Urinary bladder (tissue), 4 donors: ENCODE data around the gene ANXA11. TPM values are rescaled to one million over a fixed set of nuclear protein-coding genes. Genes with fewer than 3 reads are reported as not detected.
"Not testable (repeated sequence)": the region's sequence is repeated elsewhere in the genome, so short reads cannot be mapped to it uniquely, and the experiment has no call there.

ENCODE experiments used
- DNase-seq: peaks from one replicate; pipeline ENCODE4 v3.0.0-alpha.2; 2015; ENCODE audit errors: extremely low spot score
- H3K27ac ChIP-seq: one replicate; pipeline ENCODE4 v1.5.1; 2013; ENCODE audit warnings: low read depth, mild to moderate bottlenecking, moderate library complexity
- H3K36me3 ChIP-seq: one replicate; pipeline ENCODE4 v1.6.1; 2013; ENCODE audit warnings: mild to moderate bottlenecking, moderate library complexity; ENCODE audit not compliant: insufficient read depth
- H3K4me1 ChIP-seq: one replicate; pipeline ENCODE4 v1.6.1; 2013; ENCODE audit warnings: mild to moderate bottlenecking, moderate library complexity; ENCODE audit not compliant: insufficient read depth
- H3K4me3 ChIP-seq: one replicate; pipeline ENCODE4 v1.5.1; 2013; ENCODE audit warnings: low read depth, low read length
- WGBS: extraction: QIAGEN DNeasy Blood & Tissue Kit; methylation state at CpG from one replicate; pipeline ENCODE4 v1.1.7; 2013; 5-methylcytosine and 5-hydroxymethylcytosine counted together
- polyA plus RNA-seq: library from polyadenylated mRNA; stranded (reverse); fragments of 200-250 nt; gene quantifications from one replicate; pipeline ENCODE4 v1.2.3, GENCODE V29; 2013
- total RNA-seq: library from RNA; depleted of rRNA; stranded (reverse); fragments of >200 nt; gene quantifications from one replicate; pipeline ENCODE4 v1.2.3, GENCODE V29; 2014
- donor health status: healthy with polysubstance abuse.
- donor health status: healthy.

Gene ANXA11
- total and polyA plus RNA-seq, 2 donors, result 41.8 to 114 TPM

DNA sequence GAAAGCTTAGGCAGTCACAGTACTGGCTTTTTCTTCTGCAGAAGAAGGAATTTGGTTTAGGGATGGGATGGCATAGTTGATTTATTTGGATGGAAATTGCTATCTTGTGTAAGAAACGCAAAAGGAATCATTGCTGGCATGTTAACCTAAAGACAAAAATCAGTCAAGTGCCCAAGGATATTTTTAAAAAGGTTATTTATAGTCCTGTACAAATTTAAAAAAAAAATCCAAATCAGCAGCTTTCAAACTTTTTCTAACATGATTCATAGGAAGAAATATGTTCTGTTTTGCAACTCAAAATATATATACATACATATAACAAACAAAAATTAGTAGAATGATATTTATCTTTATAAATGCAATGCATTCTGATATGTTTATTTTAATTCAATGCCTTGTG, 28.5 kb upstream of the ANXA11 start:
- not testable (repeated sequence) for H3K27ac ChIP-seq, H3K36me3 ChIP-seq, H3K4me3 ChIP-seq, H3K4me1 ChIP-seq, DNase-seq
- WGBS, result 69% methylated on average over 1 of the region's 1 CpG

- WGBS, result 89% methylated on average over 4 of the region's 4 CpGs
- not testable (repeated sequence) for DNase-seq, H3K36me3 ChIP-seq, H3K4me3 ChIP-seq, H3K27ac ChIP-seq, H3K4me1 ChIP-seq
Measured at GRCh38 chr10:80226723-80227122, 21.4 kb upstream of the ANXA11 start.

DNA sequence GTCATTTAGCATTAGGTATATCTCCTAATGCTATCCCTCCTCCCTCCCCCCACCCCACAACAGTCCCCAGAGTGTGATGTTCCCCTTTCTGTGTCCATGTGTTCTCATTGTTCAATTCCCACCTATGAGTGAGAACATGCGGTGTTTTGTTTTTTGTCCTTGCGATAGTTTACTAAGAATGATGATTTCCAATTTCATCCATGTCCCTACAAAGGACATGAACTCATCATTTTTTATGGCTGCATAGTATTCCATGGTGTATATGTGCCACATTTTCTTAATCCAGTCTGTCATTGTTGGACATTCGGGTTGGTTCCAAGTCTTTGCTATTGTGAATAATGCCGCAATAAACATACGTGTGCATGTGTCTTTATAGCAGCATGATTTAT, 17.7 kb upstream of the ANXA11 start:
- not testable (repeated sequence) for DNase-seq, H3K4me3 ChIP-seq, H3K4me1 ChIP-seq, H3K36me3 ChIP-seq, H3K27ac ChIP-seq
- 64% methylated on average over 2 of the region's 5 CpGs for WGBS

DNA sequence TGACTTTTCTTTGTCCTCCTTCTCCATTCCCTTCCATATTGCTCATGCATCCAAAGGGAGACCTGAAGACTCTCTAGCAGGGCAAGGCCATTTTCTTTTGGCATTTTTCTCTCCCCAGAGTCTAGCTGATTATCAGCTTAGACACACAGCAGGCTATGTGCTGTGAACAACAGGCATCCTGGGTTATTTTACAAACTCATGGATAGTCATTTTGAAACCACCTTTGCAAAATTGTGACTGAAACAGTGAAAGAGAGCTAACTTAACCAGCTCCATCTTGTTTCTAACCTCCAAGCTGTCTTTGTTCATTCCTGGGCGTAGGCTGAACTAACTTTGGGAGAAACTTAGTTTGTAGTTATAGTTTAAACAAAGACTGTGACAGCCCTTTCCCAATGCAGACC, 13.5 kb upstream of the ANXA11 start:
- not testable (repeated sequence) for H3K36me3 ChIP-seq, H3K27ac ChIP-seq, DNase-seq, H3K4me3 ChIP-seq, H3K4me1 ChIP-seq
- WGBS, result 85% methylated on average over 1 of the region's 1 CpG

DNA sequence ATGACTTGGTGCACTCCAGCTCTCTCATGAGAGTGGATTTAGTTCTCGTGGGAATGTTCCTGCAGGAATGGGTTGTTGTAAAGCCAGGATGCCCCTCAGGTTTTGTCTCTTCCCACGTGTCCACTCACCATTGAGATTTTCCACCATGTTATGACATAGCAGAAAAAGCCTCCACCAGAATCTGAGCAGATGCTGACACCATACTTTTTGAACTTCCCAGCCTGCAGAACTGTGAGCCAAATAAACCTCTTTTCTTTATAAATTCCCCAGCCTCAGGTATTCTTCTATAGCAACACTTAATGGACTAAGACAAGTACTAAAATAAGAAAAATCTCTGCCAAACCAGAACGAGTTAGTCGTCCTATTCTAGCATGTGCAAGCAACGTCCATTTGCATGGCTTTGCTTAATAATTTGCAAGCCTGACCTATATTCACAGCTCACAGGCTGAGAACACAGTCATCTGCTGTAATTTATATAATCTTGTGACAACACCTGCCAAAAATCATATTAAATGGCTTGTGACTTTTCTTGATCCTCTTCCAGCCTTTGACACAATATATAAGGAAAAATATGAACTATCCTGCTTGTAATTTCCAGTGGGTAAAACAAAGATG, 9.1 kb upstream of the ANXA11 start:
- DNase-seq, H3K27ac ChIP-seq, H3K4me1 ChIP-seq, H3K4me3 ChIP-seq, H3K36me3 ChIP-seq: not testable (repeated sequence)
- 88% methylated on average over 5 of the region's 5 CpGs for WGBS

DNA sequence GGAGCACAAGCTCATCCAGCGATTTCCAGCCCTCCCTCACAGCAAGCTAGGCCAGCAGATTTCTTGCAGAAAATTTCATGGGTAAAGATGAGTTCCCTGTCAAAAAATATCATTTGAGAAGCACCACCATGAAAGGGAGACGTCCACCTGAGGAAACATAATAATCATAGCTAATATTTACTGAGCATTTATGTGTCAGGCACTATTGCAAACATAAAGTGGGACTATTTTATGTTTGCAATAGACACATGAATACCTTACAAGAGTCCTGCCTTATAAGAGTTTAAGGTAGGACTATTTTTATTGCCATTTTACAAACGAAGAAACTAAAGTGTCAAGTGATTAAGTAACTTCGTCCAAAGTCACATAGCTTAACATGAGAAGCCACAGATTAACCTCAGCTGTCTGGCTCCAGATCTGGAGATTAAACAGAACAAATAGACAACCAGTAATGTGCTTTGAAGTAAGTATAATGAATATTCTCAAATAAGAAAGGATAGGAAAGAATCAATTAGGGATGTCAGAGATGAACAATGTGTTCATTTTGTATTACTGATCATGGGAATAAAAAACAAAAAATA, 7.3 kb upstream of the ANXA11 start:
- not testable (repeated sequence) for DNase-seq, H3K27ac ChIP-seq, H3K4me3 ChIP-seq, H3K36me3 ChIP-seq, H3K4me1 ChIP-seq
- 71% methylated on average over 4 of the region's 4 CpGs for WGBS

- Histone ChIP-seq H3K27ac (no peak overlapping the region), H3K4me3 (no peak overlapping the region), H3K4me1 (no peaks in the 10 kb centered on the region), H3K36me3 (no peaks in the 10 kb centered on the region)
- 85% methylated on average over 6 of the region's 6 CpGs for WGBS
- no peak for DNase-seq
Measured at GRCh38 chr10:80211786-80212185, 6.4 kb upstream of the ANXA11 start.

- no peak overlapping the region for H3K4me3 ChIP-seq
- H3K4me1 ChIP-seq, result no peaks in the 10 kb centered on the region
- WGBS, result 86% methylated on average over 4 of the region's 4 CpGs
- no peak overlapping the region for H3K27ac ChIP-seq
- no peak for DNase-seq
- H3K36me3 ChIP-seq, result no peaks in the 10 kb centered on the region
Measured at GRCh38 chr10:80210259-80210658, 4.9 kb upstream of the ANXA11 start.

DNA sequence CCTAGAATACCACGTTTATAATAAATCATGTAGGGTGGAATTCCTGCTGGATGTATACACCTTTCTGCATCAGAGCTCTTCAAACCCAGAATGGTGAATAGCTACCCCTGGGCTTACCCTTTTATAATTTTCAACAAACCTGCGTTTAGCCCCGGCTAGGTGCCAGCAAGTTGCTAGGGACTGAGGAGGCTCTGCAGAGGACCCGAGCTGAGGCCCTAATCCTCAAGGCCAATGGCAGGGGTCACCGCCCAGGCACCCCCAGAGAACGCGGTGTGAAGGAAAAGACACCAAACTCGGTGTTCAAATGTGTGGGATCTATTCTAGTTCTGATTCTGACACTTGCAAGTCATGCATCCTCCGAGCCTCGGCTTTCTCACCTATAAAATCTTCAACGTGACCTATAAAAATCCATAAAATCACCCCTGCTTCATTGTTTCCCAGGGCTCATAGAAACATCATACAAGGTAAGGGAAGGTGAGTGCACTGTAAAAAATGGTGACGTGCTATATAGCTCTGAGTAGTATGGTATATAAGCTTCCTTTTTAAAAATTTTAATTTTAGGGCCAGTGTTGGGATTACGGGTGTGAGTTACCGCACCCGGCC, 2.5 kb upstream of the ANXA11 start:
- Histone ChIP-seq H3K4me3 (peak overlapping the region; percentile 44), H3K27ac (peak overlapping the region; percentile 98), H3K4me1 (no peaks in the 10 kb centered on the region), H3K36me3 (no peaks in the 10 kb centered on the region)
- no peak for DNase-seq
- 57% methylated on average over 15 of the region's 15 CpGs for WGBS

- no peaks in the 10 kb centered on the region for H3K4me1 ChIP-seq
Measured at GRCh38 chr10:80206277-80206655, 929 bp upstream of the ANXA11 start.

DNA sequence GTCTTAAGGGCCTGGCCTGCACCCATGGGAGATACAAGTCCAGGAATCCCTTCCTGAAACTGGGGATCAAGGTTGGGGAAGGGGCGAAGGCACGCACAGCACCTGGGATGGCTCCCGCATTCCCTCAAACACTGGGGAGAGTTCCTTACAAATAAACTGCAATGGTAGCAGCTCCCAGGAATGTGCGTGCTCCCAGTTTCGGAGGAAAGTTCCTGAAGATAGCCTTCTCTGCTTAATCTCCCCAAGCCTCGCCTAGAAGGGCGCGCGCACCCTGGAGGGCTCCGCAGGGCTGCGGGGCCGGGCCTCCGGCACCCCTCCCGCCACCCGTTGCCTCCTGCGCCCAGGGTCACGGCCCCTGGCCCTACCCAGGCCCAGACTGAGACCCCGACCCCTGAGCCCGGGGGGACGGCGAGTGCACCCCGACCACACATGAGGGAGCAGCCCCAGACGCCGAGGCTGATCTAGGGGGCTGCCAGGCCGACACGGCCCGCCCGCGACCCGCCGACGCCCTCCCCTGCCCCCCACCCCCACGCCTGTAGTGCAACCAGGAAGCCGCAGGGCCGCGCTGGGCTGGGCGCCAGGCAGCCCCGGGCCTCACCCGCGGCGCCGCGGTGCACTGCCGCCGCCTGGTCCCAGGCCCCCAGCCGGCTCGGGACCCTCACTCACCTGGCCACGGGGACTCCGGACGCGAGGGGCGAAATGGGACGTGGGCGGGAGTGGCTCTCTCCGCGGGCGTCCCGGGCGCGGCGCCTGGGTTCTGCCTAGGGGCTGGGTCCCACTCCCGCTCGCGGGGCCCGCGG, 460 bp downstream of the ANXA11 start:
- Histone ChIP-seq H3K27ac (peak overlapping the region; percentile 100), H3K36me3 (no peaks in the 10 kb centered on the region), H3K4me3 (peak overlapping the region; percentile 96), H3K4me1 (peaks cover 2% of the 10 kb centered on the region)
- under 1% methylated on average over 66 of the region's 66 CpGs for WGBS
- no peak for DNase-seq

More at GRCh38 chr10:80206277-80206655, 929 bp upstream of the ANXA11 start:
- no peak for DNase-seq
- WGBS, result 72% methylated on average over 3 of the region's 3 CpGs
- no peaks in the 10 kb centered on the region for H3K36me3 ChIP-seq
- H3K27ac ChIP-seq, result peak overlapping the region; percentile 100
- no peak overlapping the region for H3K4me3 ChIP-seq

DNA sequence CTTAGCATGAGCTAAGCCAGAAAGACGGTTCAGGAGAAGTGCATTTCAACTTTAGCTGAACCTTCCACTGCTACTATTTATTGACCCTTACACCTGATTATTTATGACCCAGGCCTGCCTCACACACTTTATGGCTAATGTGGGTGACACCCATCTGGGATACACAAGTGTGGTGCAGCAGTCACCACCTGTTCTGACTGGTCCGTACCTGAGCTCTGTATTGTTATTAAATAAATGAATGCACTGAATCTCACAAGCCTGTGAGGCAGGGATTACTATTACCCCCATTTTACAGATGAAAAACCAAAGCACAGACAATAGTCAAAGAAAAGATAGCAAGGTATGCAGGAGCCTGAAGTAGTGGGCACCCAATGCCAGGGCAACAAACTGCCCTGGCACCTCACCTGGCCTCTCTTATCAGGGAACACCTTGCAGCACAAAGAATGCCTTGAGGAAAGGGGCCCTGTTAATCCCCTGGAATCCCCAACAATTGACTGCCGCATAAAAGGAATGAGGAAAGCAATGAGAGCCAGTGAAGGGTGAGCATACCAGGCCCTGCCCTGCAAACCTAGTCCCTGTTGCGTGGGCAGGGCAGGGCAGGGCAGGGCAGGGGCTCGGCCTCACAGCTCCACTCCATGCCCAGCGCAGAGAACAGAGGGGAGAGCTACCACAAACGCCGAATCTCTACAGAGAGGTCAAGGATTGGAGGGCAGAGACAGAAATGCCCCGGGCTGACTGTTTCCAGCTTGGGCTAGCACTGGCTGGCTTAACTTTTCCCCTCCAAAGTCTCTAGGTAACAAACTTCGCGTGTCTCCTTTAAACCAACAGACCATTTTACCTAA, 1.3 kb downstream of the ANXA11 start:
- Histone ChIP-seq H3K4me1 (peaks cover 2% of the 10 kb centered on the region), H3K36me3 (no peaks in the 10 kb centered on the region), H3K4me3 (peak overlapping the region; percentile 96), H3K27ac (peak overlapping the region; percentile 100)
- no peak for DNase-seq
- WGBS, result 16% methylated on average over 11 of the region's 11 CpGs
